ENCODE data around the gene C16orf78.

GRCh38 chr16:49443576-49443975 is 70.0 kb downstream of the C16orf78 start:
- TF ChIP-seq, protein P1, sequence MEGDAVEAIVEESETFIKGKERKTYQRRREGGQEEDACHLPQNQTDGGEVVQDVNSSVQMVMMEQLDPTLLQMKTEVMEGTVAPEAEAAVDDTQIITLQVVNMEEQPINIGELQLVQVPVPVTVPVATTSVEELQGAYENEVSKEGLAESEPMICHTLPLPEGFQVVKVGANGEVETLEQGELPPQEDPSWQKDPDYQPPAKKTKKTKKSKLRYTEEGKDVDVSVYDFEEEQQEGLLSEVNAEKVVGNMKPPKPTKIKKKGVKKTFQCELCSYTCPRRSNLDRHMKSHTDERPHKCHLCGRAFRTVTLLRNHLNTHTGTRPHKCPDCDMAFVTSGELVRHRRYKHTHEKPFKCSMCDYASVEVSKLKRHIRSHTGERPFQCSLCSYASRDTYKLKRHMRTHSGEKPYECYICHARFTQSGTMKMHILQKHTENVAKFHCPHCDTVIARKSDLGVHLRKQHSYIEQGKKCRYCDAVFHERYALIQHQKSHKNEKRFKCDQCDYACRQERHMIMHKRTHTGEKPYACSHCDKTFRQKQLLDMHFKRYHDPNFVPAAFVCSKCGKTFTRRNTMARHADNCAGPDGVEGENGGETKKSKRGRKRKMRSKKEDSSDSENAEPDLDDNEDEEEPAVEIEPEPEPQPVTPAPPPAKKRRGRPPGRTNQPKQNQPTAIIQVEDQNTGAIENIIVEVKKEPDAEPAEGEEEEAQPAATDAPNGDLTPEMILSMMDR (IDR thresholded peaks at IDR 0.05) = no peak
- TF ChIP-seq POLR2A (IDR thresholded peaks at IDR 0.05) = no peak

All from upper lobe of left lung (tissue), 4 donors.